DND-41 (cell line): ENCODE results near the gene HYAL1.

ENCODE experiments used
- CTCF ChIP-seq: IDR thresholded peaks from 2 replicates; pipeline ENCODE4 v1.5.1; 2012; ENCODE audit warnings: borderline replicate concordance, low read length, moderate library complexity, mild to moderate bottlenecking; ENCODE audit not compliant: poor library complexity, severe bottlenecking; ENCODE audit errors: extremely low read depth
- EZH2 ChIP-seq: IDR thresholded peaks from 3 replicates; pipeline ENCODE4 v1.6.1; 2012; ENCODE audit warnings: borderline replicate concordance, low read depth, mild to moderate bottlenecking, moderate library complexity, low read length, inconsistent platforms; ENCODE audit not compliant: severe bottlenecking

GRCh38 chr3:50268276-50268675 is 35.1 kb downstream of the HYAL1 start:
- TF ChIP-seq CTCF (no peak), EZH2 (no peak)
